Superior temporal gyrus (tissue), 1 donor: ENCODE results near the gene RFTN1.

Experiments
- DNase-seq: peaks from one replicate; pipeline ENCODE4 v3.0.0-alpha.2; 2016; ENCODE audit errors: extremely low spot score

RFTN1 gene

DNA sequence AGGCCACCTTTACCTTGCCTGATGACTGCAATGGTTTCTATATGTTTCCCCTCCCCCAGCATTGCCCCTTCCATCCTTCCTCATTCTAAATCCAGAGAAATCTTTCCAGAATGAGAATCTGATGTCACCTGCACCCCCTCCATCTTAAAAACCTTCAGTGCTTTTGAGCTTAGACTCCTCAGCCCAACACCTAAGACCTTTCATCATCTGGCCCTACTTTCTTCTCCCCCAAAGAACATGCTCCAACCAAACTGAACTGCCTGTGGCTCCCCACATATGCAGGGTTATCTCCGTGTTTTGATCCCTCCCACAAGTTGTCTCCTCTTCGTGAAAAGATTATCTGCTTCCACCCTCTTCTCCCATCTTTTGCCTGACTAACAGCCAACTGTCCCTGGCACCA, 27.3 kb downstream of the RFTN1 start:
- DNase-seq, result no peak

DNA sequence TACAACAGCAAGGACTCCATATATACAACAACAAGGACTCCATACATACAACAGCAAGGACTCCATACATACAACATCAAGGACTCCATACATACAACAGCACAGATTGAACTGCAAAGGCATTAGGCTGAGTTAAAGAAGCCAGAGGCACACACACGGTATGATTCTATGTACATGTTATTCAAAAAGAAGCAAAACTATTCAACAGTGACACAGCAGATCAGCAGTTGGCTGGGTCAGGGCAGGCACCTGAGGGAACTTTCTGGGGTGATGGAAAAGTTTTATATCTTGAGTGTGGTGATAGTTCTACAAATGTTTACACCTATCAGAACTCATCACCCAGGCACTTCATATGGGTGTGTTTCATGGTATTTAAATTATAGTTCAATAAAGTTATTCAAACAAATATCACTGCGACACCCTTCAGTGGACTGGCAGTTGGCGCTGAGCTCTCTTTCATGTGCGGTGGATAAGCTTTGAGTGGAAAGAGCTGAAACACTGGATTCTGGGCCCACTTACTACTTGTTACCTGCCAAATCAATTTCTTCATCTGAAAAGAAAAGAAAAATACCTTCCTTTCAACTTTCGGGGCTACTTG, 28.0 kb downstream of the RFTN1 start:
- no peak for DNase-seq

DNA sequence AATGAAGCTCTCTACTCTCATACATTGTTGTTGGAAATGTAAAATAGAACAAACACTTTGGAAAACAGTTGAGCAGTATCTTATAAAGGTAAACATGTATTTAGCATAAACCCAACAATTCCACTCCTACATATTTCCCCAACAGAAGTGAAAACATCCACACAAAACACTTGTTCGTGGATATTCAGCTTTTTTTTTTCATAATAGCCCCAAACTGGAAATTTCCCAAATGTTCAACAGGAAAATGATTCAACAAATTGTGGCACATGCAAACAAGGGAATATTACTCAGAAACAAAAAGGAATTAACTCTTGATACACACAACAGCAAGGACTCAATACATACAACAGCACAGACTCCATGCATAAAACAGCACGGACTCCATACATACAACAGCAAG, 28.5 kb downstream of the RFTN1 start:
- DNase-seq, result no peak

DNA sequence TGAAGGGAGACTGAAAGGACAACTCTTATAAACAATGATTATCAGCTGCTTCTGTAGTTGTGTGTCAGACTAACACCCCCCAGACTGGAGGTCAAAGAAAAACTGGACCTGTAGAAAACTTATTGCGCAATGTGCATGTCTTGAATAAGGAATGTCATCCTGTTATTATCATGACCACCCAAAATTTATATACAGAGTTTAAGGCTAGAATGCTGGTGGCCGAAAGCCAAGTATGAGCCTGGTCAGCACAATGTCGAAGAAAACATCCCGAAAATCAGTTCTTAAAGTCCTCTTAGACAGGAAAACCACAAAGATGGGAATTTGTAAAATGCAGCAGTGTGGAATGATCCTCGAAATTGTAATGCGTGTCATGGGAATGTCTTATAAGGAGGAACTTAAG, 29.3 kb downstream of the RFTN1 start:
- DNase-seq, result no peak

DNA sequence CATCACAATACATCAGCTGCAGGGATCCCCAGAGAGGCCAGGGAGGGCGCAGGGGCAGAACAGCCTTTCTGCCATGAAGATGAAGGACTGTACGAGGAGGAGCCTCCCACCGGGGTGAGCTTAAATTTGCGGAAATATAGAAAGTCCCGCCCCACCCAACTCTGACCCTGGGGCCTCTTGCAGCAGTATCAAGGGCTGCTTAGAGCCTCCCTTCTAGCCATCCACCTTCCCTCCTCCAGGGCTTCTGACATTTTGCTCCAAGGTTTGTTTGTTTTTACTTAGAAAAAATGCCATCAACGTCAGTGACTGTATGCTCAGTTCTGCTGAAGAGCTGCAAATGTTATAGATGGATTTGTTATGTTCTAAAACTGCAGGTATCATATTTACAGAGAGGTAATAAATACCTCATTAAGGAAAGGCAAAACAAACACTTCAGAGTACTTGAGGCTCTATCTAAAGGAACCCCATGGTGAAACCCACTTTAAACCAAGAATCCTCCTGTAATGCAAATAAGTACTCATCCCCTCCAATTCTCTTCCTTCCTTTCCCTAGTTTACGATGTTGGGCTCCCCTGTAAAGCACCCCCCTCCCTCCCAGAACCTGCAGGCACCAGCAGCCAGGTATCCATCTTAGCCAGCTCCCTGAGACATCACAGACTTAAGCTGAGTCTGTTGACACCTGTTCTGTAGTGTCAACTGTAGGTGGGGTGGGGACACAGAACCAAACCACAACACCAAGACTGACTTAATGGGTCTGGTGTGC, 30.5 kb downstream of the RFTN1 start:
- no peak for DNase-seq

DNA sequence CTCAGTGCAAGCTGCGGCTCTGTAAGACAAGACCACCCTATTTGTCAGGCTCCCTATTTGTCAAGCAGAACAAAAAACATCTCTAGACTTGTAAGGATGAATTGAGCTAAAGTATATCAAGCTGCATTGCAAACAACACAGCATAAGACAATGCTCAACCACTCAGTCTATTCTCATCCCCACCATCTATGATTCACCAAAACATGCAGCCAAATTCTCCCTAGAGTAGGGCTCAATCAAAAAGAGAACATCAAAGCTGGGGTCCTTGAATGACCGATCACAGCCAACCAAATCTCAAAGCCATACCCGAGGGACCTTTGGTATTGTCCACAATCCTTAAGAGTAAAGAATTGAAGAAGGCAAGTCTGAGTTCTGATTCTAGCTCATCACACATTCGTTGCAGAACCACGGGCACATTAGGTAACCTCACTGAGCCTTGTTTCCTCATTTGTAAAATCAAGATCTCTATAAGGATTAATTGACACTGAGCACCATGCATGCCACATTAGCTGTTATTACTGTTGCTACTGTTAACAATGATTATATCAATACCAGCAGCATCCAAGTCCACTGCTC, 31.2 kb downstream of the RFTN1 start:
- DNase-seq, result no peak

DNA sequence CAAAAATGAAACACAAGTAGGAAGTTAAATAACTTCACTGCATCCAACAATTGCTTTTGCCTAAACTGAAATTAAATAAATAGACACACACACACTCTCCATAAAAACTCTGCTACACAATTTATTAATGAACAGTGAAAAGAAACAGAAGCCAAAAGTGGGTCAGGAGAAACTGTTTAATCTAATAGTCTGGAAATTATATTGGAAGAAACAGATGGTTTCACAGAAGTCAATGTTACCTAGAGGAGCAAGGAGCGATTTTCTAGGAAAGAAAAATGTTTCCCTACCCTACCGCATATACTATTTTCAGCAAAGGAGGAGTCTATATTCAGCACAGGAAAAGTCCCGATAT, 32.0 kb downstream of the RFTN1 start:
- no peak for DNase-seq

DNA sequence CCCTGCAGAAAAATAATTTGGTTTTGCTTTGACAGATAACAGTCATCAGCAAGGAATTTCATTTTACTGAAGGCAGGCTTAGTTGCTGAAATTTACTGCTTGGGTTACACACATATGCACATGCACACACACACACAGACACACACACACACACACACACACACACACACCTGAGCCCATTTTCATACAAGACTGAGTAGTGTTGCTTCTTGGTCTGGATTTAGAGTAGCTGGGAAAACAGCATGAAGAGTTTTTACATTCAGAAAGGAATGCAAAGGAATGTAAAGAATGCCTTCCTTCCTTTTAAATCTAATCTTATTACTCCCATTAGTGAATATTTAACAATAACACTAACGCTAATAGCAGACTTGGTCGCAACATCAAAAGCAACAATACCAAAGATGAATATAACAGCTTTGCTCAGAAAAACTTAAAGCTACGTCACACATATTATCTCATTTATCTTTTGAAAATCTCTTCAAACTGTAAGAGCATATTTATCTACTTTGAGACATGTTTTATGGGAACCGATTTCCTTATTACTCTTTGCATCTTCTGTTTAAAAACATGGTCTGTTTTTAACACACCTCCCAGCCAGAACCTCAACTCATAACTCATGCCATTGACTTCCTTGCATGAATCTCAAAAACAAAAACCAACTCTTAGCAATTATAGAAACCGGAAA, 32.5 kb downstream of the RFTN1 start:
- no peak for DNase-seq

DNA sequence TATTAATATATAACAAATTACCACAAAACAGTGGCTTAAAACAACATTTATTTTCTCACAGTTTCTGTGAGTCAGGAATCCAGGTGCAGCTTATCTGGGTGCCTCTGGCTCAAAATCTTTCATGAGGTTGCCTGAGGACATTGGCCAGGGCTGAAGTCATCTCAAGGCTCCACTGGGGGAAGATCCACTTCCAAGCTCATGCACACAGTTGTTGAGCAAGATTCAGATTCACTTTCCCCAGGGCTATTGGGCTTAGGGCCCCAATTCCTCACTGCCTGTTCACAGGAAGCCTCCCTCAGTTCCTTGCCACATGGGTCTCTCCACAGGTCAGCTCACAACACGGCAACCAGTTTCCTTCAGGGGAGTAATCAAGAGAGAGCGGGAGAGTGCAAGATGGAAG, 35.0 kb downstream of the RFTN1 start:
- no peak for DNase-seq

DNA sequence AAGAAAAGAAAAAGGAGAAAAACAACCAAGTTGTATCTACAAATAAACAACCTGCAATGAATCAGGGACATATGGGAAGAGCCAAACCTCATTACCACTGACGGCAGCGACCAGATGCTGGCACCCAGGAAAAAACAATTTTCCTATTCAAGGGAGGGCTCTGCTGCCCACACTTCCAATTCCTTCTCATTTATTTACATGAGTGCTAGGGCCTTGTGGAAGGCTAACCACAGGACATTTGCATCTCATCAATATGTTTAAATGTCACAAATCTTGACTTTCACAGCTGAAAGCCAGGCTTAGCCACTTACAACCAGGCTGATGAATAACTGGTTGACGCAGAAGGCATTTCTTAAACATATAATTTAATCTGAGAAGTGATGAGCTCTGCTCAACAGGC, 36.0 kb downstream of the RFTN1 start:
- no peak for DNase-seq

DNA sequence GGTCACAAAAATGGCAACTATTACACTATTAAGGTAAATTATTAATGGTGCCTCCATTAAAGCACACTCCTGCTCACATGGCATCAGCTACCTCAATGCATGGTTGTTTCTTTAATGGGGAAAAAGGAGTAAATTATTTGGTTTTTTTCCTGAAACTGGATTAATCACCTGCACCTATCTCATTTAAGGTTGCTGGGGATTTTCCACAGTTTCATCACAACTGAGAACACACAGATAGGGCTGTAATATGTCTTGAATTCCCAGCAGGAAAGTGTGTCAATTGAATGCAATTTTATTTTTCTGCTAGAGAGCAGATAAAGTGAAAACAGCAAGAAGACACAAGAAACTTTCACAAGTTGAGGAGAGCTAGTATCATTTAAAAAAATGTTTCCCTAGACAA, 36.4 kb downstream of the RFTN1 start:
- DNase-seq, result no peak

DNA sequence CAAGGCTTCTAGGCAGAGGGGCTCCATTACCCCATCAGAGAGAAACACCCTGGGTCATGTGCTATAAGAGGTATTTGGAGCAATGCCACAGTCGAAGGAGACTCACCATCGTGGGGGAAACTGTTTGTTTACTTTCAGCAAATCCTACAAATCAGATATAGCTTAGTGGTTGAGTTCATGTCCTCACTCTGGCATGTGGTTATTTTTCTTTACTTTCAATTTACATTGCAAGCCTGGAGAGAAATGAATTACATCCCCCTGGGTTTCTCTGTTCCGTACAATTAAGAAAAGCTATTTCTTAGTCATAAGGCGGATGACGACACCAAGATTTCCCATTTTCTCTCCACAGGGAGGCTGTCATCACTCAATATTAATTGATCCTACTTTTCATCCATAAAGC, 36.9 kb downstream of the RFTN1 start:
- DNase-seq, result no peak

DNA sequence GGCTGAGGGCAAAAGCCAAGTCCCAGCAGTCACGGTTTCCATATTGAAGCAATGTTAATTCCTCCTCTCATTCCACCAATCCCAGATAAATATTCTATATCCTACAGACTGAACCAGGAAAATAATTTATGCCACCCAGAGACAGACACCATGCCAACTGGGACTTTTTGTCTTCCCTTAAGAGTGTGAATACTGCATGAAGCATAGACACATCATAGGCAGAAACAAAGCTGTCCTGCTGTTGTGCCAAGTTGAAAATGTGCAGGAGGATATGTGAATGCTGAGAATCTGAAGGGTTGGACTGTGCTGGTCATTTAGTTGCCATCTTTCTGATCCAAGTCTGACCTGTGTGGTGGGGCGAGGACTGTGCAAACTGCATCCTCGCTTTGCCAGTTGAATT, 37.7 kb downstream of the RFTN1 start:
- peak; percentile 60 for DNase-seq

DNA sequence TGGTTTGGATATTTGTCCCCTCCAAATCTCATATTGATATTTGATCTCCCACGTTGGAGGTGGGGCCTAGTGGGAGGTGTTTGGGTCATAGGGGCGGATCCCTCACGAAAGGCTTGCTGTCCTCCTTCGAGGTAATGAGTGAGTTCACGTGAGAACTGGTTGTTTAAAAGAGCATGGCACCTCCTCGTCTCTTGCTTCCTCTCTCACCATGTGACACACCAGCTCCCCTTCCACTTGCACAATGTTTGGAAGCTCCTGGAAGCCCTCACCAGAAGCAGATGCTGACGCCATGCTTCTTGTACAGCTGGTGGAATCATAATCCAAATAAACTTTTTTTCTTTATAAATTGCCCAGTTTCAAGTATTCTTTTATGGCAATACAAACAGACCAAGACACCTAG, 38.6 kb downstream of the RFTN1 start:
- DNase-seq, result no peak

DNA sequence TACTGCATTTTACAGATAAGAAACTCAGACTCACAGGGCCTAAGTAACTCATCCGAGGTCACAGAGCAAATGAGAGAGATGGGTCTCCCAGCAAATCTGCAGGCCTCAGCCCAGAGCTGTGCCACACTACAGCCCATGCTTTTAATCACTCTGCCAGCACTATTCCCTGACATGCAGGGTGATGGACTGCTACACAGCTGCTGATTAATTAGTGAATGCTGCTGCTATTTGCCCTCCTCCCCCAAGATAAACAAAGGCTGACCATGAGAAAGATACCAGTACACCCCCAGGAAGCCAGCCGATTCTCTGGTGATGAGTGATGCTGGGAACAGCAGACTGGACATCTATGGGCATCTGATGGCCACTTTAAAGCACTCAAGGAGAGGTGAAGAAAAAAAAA, 39.3 kb downstream of the RFTN1 start:
- no peak for DNase-seq

DNA sequence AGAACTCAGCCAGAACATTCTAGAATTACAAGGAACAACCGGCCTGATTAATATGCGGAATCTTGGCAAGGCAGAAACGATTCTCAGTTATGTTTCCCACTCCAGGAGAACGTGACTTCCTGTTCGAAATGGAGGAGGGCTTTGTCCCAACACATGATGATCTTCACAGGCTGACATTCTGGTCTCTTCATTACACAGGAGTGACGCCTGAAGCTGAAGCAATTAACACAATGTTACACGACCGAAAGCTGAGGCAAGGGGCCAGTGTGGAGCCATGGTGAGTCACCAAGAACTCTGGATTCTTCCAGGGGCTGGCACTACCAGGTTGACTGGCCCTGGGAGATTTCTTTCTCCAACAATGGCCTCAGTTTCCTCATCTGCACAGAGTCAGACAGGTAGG, 40.9 kb downstream of the RFTN1 start:
- DNase-seq, result no peak

DNA sequence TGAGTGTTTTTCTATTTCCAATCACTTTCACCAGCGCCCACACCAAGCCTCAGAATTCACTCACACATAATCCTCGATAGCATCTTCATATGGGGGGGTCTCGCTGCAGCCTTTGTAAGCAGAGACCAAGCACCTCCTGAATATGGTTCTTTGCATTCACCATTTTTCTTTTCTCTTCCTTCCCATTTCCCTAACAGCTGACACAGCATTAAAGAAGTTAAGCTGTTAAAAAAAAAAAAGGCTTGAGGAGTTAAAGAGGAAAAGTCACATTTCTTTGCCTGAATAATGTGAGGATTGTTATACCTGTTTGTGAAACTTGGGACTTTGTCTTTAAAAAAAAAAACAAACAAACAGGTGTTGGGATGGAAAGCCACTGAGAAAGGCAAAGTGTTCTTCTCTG, 41.6 kb downstream of the RFTN1 start:
- no peak for DNase-seq

DNA sequence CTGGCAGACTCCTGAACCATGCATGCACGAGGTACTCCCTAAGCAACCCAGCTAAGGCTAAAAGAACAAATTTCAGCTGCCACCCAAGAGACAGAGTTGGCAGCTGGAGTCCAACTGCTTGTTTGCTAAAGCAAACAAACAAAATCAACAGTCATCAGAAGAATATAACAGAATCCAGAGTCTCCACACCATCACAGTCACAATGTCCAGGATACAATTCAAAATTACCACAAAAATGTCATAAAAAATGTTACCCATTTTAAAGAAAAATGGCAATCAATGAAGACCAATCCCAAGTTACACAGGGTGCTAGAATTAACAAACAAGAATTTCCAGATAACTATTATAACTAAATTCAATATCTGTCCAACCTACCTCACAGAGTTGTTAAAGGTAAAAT, 42.9 kb downstream of the RFTN1 start:
- no peak for DNase-seq

DNA sequence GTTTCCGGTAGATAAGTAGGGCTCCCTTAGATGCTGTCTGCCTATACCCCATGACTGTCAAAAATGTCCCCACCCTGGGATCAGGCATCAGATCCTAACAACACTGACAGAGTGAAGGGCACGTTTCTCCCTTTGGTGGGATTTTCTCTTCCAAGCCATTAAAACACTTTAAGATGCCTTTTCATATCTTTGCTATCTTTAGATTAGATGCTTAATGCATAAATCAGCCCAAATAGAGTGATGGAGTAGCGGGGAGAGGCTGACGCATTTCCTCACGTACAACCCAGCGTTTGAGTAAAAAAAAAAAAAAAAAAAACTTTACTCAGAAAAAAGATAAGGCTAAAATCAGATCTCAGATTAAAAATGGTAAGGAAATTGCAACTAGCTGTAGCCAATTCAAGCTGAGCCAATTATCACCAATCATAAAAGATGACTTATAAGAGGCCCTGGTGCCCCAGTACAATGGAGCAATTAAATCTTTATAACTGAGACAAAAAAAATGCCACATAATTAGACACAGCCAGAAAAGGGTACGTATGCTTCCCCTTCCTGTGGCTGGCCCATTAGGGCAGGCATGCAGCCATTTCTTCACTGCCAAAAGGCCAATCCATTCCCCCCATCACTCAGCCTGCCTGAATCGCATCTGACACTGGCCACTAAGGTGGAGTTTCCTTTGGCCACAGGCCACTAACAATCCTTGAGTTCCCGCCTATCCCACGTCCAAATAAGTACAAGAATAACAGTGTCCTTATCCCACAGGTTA, 45.0 kb downstream of the RFTN1 start:
- no peak for DNase-seq

DNA sequence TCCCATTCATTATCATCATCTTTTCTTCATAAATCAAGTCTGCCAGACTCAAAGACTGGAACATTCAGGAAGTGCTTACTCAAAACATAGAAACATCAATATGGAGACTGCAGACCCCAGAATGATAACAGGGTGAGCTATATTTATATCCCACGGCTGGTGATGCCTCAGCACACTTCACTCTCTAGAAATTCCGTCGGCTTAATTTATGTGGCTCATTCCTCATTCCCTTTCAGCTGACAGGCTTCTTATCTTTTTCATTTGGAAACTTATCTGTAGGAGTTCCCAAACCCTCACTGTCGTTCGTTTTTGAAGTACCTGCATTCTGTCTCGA, 45.5 kb downstream of the RFTN1 start:
- no peak for DNase-seq

DNA sequence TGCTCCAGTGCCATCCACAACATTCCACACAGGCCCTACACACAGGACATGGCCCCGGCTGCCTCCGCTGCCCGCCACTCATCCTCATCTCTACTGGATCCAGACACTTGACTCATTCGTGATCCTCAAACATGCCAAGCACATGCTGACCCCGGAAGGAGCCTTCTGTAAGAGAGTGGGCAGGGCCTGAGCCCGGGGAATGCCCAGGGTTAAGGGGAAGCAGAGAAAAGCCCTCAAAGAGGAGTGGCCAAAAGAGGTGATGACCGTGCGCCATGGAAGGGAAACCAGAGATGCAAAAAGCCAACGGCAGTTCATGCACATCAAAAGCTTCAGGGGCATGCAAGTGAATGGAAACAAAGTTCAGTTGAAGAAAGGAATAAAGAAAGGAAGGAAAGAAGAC, 46.1 kb downstream of the RFTN1 start:
- DNase-seq, result no peak

DNA sequence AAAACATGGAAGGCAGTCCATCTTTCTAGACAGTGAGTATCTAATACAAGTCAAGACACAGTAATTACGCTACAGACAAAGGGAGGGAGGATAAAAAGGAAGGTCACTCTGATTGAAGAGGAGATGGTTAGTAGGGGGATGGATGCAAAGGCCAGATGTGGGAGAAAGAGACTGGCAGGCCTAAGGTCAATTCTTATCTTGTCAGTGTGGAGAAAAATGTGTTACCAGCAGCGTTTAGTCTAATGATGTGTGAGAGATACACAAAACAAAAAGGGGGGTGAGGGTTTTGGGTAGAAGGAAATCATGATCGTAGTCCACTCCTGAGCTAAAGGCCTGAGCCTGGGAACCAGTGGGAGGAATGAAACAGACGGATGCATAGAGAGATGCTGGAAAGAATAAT, 46.7 kb downstream of the RFTN1 start:
- DNase-seq, result no peak
